ENCODE measurements around the gene EGLN3.

- TF ChIP-seq CTCF (IDR thresholded peaks at IDR 0.05; ENCODE audit: low read depth, low read length, poor library complexity, severe bottlenecking) (no peak), EZH2phosphoT487 (IDR thresholded peaks at IDR 0.05; ENCODE audit: borderline replicate concordance, low read length) (no peak)
Measured at GRCh38 chr14:33957993-33958392, 7.1 kb upstream of the EGLN3 start.

Data from DOHH2 (cell line).